Common myeloid progenitor, CD34-positive (primary cell): ENCODE data around the gene ZRANB3.

Source experiments
- CTCF ChIA-PET: fragments of 350-600 bp; sonication (Branson Sonifier 250); formaldehyde crosslinking; loops from one replicate; lab custom pipeline; 2021; ENCODE audit warnings: antibody characterized with exemption; lab: Charles Lee
- POLR2A ChIA-PET: fragments of 350-600 bp; sonication (Branson Sonifier 250); formaldehyde crosslinking; loops from one replicate; lab custom pipeline; 2021; ENCODE audit warnings: antibody characterized with exemption; lab: Charles Lee
- DNase-seq, 3 donors: peaks; one replicate each; pipeline versions ENCODE4 v3.0.0 to v3.0.0-alpha.2; 2013
- H3K27ac ChIP-seq, 2 experiments: 1 replicate in 1 of 2; 2 replicates in 1 of 2; pipeline ENCODE4 v1.7.0; 2013; ENCODE audit warnings: inconsistent platforms in 2 of 2, low read length in 2 of 2, mild to moderate bottlenecking in 2 of 2, low read depth in 1 of 2, moderate library complexity in 1 of 2; ENCODE audit not compliant: severe bottlenecking in 2 of 2, insufficient read depth in 1 of 2, poor library complexity in 1 of 2
- H3K27me3 ChIP-seq, 5 experiments: replicated peaks in 2 of 5; 1 replicate in 3 of 5; 2 replicates in 2 of 5; pipeline versions ENCODE4 v1.6.1 to v1.7.0; 2013; ENCODE audit warnings: low read length in 4 of 5, mild to moderate bottlenecking in 2 of 5, moderate library complexity in 2 of 5, inconsistent platforms in 1 of 5; ENCODE audit not compliant: insufficient read depth in 5 of 5, control insufficient read depth in 4 of 5
- H3K36me3 ChIP-seq, 4 experiments: 1 replicate in 2 of 4; 2 replicates in 2 of 4; pipeline versions ENCODE4 v1.6.1 to v1.7.0; 2013; ENCODE audit warnings: low read length in 3 of 4, control low read depth in 1 of 4, mild to moderate bottlenecking in 1 of 4; ENCODE audit not compliant: control insufficient read depth in 4 of 4, insufficient read depth in 4 of 4
- H3K4me1 ChIP-seq, 4 experiments: 1 replicate in 3 of 4; 2 replicates in 1 of 4; pipeline versions ENCODE4 v1.6.1 to v1.7.1; 2013; ENCODE audit warnings: low read length in 3 of 4, mild to moderate bottlenecking in 3 of 4, control low read depth in 1 of 4, inconsistent platforms in 1 of 4, moderate library complexity in 1 of 4; ENCODE audit not compliant: control insufficient read depth in 4 of 4, insufficient read depth in 4 of 4; ENCODE audit errors: control extremely low read depth in 1 of 4
- H3K4me3 ChIP-seq, 7 experiments: 1 replicate in 4 of 7; 2 replicates in 3 of 7; pipeline versions ENCODE4 v1.5.1 to v1.7.0; 2013; ENCODE audit warnings: mild to moderate bottlenecking in 7 of 7, low read length in 6 of 7, moderate library complexity in 6 of 7, inconsistent platforms in 2 of 7, low read depth in 2 of 7, control low read depth in 1 of 7; ENCODE audit not compliant: insufficient read depth in 4 of 7, control insufficient read depth in 1 of 7; ENCODE audit errors: extremely low read depth in 1 of 7
- H3K9me3 ChIP-seq, 5 experiments: 1 replicate in 4 of 5; 2 replicates in 1 of 5; pipeline versions ENCODE4 v1.6.1 to v1.7.1; 2013; ENCODE audit warnings: low read length in 4 of 5, mild to moderate bottlenecking in 2 of 5, inconsistent platforms in 1 of 5, low read depth in 1 of 5, moderate library complexity in 1 of 5; ENCODE audit not compliant: control insufficient read depth in 4 of 5, insufficient read depth in 2 of 5; ENCODE audit errors: control extremely low read depth in 1 of 5
- WGBS: methylation state at CpG from one replicate; pipeline ENCODE4 v1.1.5; 2013; ENCODE audit not compliant: insufficient coverage; 5-methylcytosine and 5-hydroxymethylcytosine counted together

The ZRANB3 gene

DNA sequence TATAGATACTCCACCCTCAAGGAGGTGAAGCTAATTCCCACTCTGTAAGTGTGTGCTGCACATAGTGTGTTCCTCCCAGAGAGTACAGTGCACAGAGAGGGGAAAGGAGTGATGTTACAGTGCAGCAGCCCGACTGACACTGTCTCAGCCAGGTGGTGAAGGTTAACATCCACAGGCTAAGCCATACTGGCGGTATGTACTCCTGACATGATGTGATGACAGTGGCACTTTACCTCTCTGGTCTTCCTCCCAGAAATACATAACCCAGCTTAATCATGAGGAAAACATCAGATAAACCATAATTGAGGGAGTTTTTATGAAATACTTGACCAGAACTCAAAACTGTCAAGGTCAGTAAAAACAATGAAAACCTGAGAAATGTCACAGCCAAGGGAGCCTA, 371.8 kb downstream of the ZRANB3 start:
- POLR2A ChIA-PET: no interaction called here
- DNase-seq: no peak
- H3K27ac ChIP-seq: no peak overlapping the region
- no peaks in the 10 kb centered on the region for H3K27me3 ChIP-seq
- H3K9me3 ChIP-seq: peaks cover 0 to 3% (median 0%) of the 10 kb centered on the region in 5 experiments
- no peaks in the 10 kb centered on the region for H3K4me1 ChIP-seq
- H3K4me3 ChIP-seq: no peak overlapping the region
- peaks cover 13 to 64% (median 40%) of the 10 kb centered on the region in 4 experiments for H3K36me3 ChIP-seq
- WGBS: 100% methylated on average over 1 of the region's 2 CpGs
- CTCF ChIA-PET: interaction anchor here (1.1 kb wide), 1 partner anchor 9 kb away, joined by 3 read pairs; no protein-coding TSS in a partner anchor

DNA sequence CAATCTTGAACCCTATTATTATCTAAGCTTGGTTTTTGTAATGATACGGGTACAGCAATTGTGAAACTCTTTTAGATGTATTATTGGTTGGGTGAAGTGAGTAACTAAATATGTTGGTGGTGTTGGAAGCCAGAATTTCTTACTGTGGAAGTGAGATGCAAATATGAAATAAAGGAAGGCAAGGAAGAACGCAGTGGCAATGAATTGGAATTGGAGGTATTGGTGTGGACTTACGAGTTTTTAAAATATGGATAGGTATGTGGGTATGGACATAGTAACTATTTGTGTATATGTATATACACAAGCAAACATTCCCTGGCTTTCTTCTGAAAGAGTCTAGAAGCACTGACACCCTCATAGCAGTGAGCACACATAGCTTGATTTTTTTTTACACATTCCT, 373.2 kb downstream of the ZRANB3 start:
- POLR2A ChIA-PET: no interaction called here
- WGBS: 100% methylated on average over 1 of the region's 3 CpGs
- CTCF ChIA-PET: no interaction called here
- Histone ChIP-seq H3K4me1 (no peaks in the 10 kb centered on the region), H3K36me3 (peaks cover 13 to 64% (median 38%) of the 10 kb centered on the region in 4 experiments), H3K9me3 (peaks cover 0 to 3% (median 0%) of the 10 kb centered on the region in 5 experiments), H3K4me3 (no peak overlapping the region), H3K27me3 (no peaks in the 10 kb centered on the region), H3K27ac (no peak overlapping the region)
- no peak for DNase-seq

DNA sequence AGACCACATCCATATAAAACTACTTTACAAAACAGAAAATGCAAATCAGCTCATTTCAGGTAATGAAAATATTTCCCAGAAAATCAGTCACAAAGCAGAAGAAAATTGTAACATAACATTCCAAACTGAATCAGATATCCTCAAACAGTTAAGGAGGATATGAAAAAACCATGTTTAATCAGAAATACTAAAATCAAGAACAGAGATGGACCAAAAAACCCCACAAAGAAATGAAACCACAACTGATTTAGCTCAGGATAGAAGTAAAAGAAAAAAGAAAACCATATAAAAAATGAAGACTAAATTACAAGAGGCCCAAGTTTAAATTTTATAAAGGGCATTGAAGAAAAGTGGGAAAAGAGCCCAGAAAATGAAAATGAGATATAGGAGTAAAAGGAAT, 376.1 kb downstream of the ZRANB3 start:
- DNase-seq: no peak
- H3K9me3 ChIP-seq: peaks cover 0 to 3% (median 0%) of the 10 kb centered on the region in 5 experiments
- POLR2A ChIA-PET: interaction anchor here (0.6 to 0.7 kb wide), 2 partner anchors 11 to 23 kb away, joined by 3 to 5 read pairs; no protein-coding TSS in a partner anchor
- H3K4me3 ChIP-seq: no peak overlapping the region
- H3K36me3 ChIP-seq: peaks cover 23 to 83% (median 52%) of the 10 kb centered on the region in 4 experiments
- peak overlapping the region in 1 of 2 experiments; percentile 49 for H3K27ac ChIP-seq
- H3K4me1 ChIP-seq: no peaks in the 10 kb centered on the region
- CTCF ChIA-PET: no interaction called here
- no peaks in the 10 kb centered on the region for H3K27me3 ChIP-seq

DNA sequence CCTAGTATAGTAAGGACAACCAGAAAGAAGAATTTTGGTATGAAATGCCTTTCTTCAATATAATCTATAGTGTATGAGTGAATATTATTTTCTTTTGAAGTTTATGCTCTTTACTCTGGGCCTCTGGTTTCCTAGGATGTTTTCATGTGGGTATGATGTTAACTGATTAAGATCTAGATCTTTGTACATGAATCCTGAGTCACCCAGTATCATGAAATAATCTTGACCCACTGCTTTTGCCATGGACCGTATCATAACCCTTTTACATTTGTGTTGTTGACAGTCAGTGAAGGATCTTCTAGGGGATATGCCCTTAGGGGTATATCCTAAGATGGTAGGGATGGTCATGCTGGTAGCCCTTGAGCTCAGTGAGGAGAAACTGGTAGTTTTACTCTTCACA, 378.7 kb downstream of the ZRANB3 start:
- Histone ChIP-seq H3K36me3 (peaks cover 13 to 60% (median 38%) of the 10 kb centered on the region in 4 experiments), H3K27me3 (no peaks in the 10 kb centered on the region), H3K4me3 (no peak overlapping the region), H3K27ac (no peak overlapping the region), H3K9me3 (no peaks in the 10 kb centered on the region), H3K4me1 (no peaks in the 10 kb centered on the region)
- DNase-seq: no peak
- POLR2A ChIA-PET: no interaction called here
- no CpG with 5 or more reads among the region's 1 CpG for WGBS
- CTCF ChIA-PET: interaction anchor here (1.0 kb wide), 1 partner anchor 13 kb away, joined by 3 read pairs; no protein-coding TSS in a partner anchor

DNA sequence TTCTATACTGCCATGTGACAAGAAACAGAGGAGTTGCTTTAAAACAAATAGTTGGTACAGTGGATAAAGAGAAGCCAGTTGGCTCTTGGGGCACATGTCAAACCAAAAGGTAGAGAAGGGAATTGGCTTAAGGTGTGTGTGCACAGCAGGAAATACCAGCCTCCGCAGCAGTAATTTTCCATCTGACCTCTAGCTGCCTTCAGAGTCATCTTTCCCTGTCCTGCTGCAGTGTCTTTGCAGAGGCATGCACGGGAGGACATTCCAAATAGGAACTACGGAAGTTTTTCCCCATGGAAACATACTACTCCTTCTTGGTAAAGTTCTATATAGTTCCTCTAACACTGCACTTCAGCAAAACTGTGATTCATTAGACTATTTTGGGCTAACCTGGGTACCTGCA, 379.4 kb downstream of the ZRANB3 start:
- POLR2A ChIA-PET: no interaction called here
- no peak overlapping the region for H3K27ac ChIP-seq
- DNase-seq: no peak
- no peak overlapping the region for H3K4me3 ChIP-seq
- WGBS: 100% methylated on average over 2 of the region's 3 CpGs
- H3K9me3 ChIP-seq: no peaks in the 10 kb centered on the region
- H3K27me3 ChIP-seq: no peaks in the 10 kb centered on the region
- H3K4me1 ChIP-seq: no peaks in the 10 kb centered on the region
- H3K36me3 ChIP-seq: peaks cover 14 to 54% (median 35%) of the 10 kb centered on the region in 4 experiments
- CTCF ChIA-PET: no interaction called here

DNA sequence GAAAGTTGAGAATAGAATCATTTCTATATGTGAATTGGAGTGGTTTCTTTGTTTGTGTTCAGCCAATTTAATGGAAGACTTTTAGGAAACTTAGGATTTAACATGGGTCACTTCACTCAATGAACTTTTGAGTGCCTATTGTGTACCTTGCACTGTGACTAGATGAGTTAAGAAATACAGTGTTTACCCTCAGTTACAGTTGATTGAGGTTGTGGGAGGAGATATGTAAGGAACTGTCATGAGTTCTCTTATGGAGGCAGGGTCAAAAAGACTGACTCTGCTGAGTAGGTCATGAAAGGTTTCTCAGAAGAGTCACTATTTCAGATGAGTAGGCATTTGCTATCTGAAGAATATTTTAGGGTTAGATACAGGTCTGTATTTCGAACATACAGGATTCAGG, 380.3 kb downstream of the ZRANB3 start:
- WGBS: 100% methylated on average over 1 of the region's 1 CpG
- Histone ChIP-seq H3K27ac (no peak overlapping the region), H3K36me3 (peaks cover 17 to 51% (median 30%) of the 10 kb centered on the region in 4 experiments), H3K9me3 (no peaks in the 10 kb centered on the region), H3K4me1 (no peaks in the 10 kb centered on the region), H3K4me3 (no peak overlapping the region), H3K27me3 (no peaks in the 10 kb centered on the region)
- no peak for DNase-seq
- POLR2A ChIA-PET: no interaction called here
- CTCF ChIA-PET: no interaction called here

DNA sequence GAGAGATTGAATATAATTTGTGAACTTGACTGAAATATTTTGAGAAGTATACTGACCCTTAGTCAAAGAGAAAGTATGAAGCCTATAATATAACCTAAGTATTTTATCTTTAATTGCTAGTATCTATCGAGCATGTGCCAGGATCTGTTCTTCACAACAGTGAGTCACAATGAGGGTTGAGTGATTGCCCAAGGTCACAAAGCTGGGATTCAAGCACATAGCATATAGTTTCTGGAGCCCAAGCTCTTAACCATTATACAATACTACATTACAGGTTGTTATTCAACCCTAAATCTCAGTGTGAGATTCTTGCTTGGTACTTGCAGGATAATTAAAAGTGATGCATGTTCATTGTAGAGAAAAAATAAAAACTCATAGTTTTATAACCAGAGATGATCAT, 381.8 kb downstream of the ZRANB3 start:
- peaks cover 0 to 4% (median under 1%) of the 10 kb centered on the region in 5 experiments for H3K9me3 ChIP-seq
- no peaks in the 10 kb centered on the region for H3K4me1 ChIP-seq
- H3K4me3 ChIP-seq: no peak overlapping the region
- H3K36me3 ChIP-seq: peaks cover 19 to 53% (median 31%) of the 10 kb centered on the region in 4 experiments
- DNase-seq: no peak
- H3K27me3 ChIP-seq: no peaks in the 10 kb centered on the region
- ChIA-PET POLR2A (no interaction called here), CTCF (no interaction called here)
- WGBS: no CpG with 5 or more reads among the region's 1 CpG
- no peak overlapping the region for H3K27ac ChIP-seq
